Body of pancreas (tissue), 4 donors: ENCODE results near the gene PTPN12.

Source experiments
- CTCF ChIP-seq, 7 experiments: fragments of 450-650 bp in 4 of 7; fragments of 200-600 bp in 3 of 7; sonication (generic) in 3 of 7; IDR thresholded peaks; one replicate each; pipeline ENCODE4 v1.5.1; 2016 to 2019; ENCODE audit warnings: antibody characterized with exemption in 7 of 7
- POLR2A ChIP-seq, 3 donors: fragments of 450-650 bp; IDR thresholded peaks; one replicate each; pipeline ENCODE4 v1.6.1; 2016; ENCODE audit warnings: antibody characterized with exemption in 3 of 3, mild to moderate bottlenecking in 2 of 3

GRCh38 chr7:77685233-77685632, 148.1 kb downstream of the PTPN12 start:
- TF ChIP-seq CTCF (IDR thresholded peaks at IDR 0.05) (peak in 4 of 7 experiments; percentile 44 to 49 (median 46)), POLR2A (IDR thresholded peaks at IDR 0.05) (peak in 2 of 3 donors; percentile 50 to 56)
